IMR-90 (cell line): Measurements from ENCODE around the gene CH25H. TPM values are rescaled to one million over a fixed set of nuclear protein-coding genes. Genes with fewer than 3 reads are reported as not detected.

Experiments used
- ATAC-seq: fragments of 200-7000 bp; cut with Tn5 transposase; 2 replicates; pipeline ENCODE4 v1.9.1; 2020; ENCODE audit warnings: low read depth, mild to moderate bottlenecking, moderate library complexity
- Bru-seq: library from RNA; stranded (reverse); fragments of 400-500 nt; gene quantifications from one replicate; lab custom pipeline; 2021; lab: Mats Ljungman, UMichigan
- BruChase-seq, 2 experiments: library from RNA; stranded (reverse); fragments of 400-500 nt; gene quantifications; one replicate each; lab custom pipeline; 2021; lab: Mats Ljungman, UMichigan
- BruUV-seq: library from RNA; stranded (reverse); fragments of 400-500 nt; replicated peaks from 2 replicates; lab custom pipeline; 2021; lab: Mats Ljungman, UMichigan
- CTCF ChIA-PET: fragments of 300-600 bp; formaldehyde crosslinking; extraction: SDS; loops from one replicate; lab custom pipeline; 2021; ENCODE audit warnings: antibody characterized with exemption; lab: Yijun Ruan, JAX
- POLR2A ChIA-PET: fragments of 300-600 bp; sonication (Branson Sonifier 250); formaldehyde crosslinking; loops from one replicate; lab custom pipeline; 2022; ENCODE audit warnings: antibody characterized with exemption; ENCODE audit not compliant: unreplicated experiment; lab: Charles Lee
- DNase-seq: peaks from one replicate; pipeline ENCODE4 v3.0.0; 2013
- H2AFZ ChIP-seq: replicated peaks from 2 replicates; pipeline ENCODE3; 2013; ENCODE audit warnings: low read length, mild to moderate bottlenecking; ENCODE audit not compliant: poor library complexity
- H2AK5ac ChIP-seq: 2 replicates; pipeline ENCODE4 v1.6.1; 2013; ENCODE audit warnings: low read depth, low read length, inconsistent platforms
- H2AK9ac ChIP-seq: replicated peaks from 2 replicates; pipeline ENCODE3; 2013; ENCODE audit warnings: mild to moderate bottlenecking, low read depth, low read length, moderate library complexity; ENCODE audit not compliant: poor library complexity
- H2BK120ac ChIP-seq: 2 replicates; pipeline ENCODE4 v1.6.1; 2013; ENCODE audit warnings: low read depth, low read length, inconsistent platforms
- H2BK15ac ChIP-seq: 3 replicates; pipeline ENCODE4 v1.6.1; 2013; ENCODE audit warnings: low read depth, low read length, inconsistent platforms
- H2BK20ac ChIP-seq: 2 replicates; pipeline ENCODE4 v1.6.1; 2013; ENCODE audit warnings: low read depth, mild to moderate bottlenecking, inconsistent platforms, low read length, moderate library complexity
- H2BK5ac ChIP-seq: 2 replicates; pipeline ENCODE4 v1.6.1; 2013; ENCODE audit warnings: mild to moderate bottlenecking, low read depth, low read length, inconsistent platforms; ENCODE audit not compliant: poor library complexity, severe bottlenecking
- H3K14ac ChIP-seq: replicated peaks from 2 replicates; pipeline ENCODE4 v1.6.1; 2013; ENCODE audit warnings: low read depth, low read length, inconsistent platforms
- H3K18ac ChIP-seq: 2 replicates; pipeline ENCODE4 v1.6.1; 2013; ENCODE audit warnings: low read depth, low read length, control low read depth
- H3K23ac ChIP-seq: 2 replicates; pipeline ENCODE4 v1.6.1; 2013; ENCODE audit warnings: low read depth, low read length, inconsistent platforms
- H3K27ac ChIP-seq: 2 replicates; pipeline ENCODE4 v1.5.1; 2013; ENCODE audit warnings: mild to moderate bottlenecking, control low read depth, low read length; ENCODE audit not compliant: insufficient read depth
- H3K27me3 ChIP-seq: 2 replicates; pipeline ENCODE4 v1.6.1; 2013; ENCODE audit warnings: low read length; ENCODE audit not compliant: control insufficient read depth, insufficient read depth
- H3K36me3 ChIP-seq: 2 replicates; pipeline ENCODE4 v1.6.1; 2013; ENCODE audit warnings: low read length, mixed read lengths; ENCODE audit not compliant: control insufficient read depth, insufficient read depth
- H3K4ac ChIP-seq: 2 replicates; pipeline ENCODE4 v1.6.1; 2013; ENCODE audit warnings: low read depth, low read length, inconsistent platforms
- H3K4me1 ChIP-seq: 2 replicates; pipeline ENCODE4 v1.6.1; 2013; ENCODE audit warnings: low read length, mixed read lengths; ENCODE audit not compliant: control insufficient read depth, insufficient read depth
- H3K4me2 ChIP-seq: 2 replicates; pipeline ENCODE4 v1.6.1; 2013; ENCODE audit warnings: low read depth, mild to moderate bottlenecking, control low read depth, low read length, moderate library complexity
- H3K4me3 ChIP-seq: 2 replicates; pipeline ENCODE4 v1.5.1; 2013; ENCODE audit warnings: low read depth, mild to moderate bottlenecking, control low read depth, low read length, moderate library complexity; ENCODE audit not compliant: insufficient read depth
- H3K56ac ChIP-seq: 2 replicates; pipeline ENCODE4 v1.6.1; 2013; ENCODE audit warnings: low read length, inconsistent platforms; ENCODE audit not compliant: insufficient read depth; ENCODE audit errors: extremely low read depth
- H3K79me1 ChIP-seq, 2 experiments: 2 replicates each; pipeline ENCODE4 v1.6.1; 2013; ENCODE audit warnings: low read length in 2 of 2, inconsistent platforms in 1 of 2, low read depth in 1 of 2
- H3K9ac ChIP-seq: 2 replicates; pipeline ENCODE4 v1.6.1; 2013; ENCODE audit warnings: low read depth, low read length, control low read depth
- H3K9me1 ChIP-seq: 2 replicates; pipeline ENCODE4 v1.6.1; 2013; ENCODE audit warnings: low read length, inconsistent platforms; ENCODE audit not compliant: insufficient read depth
- H3K9me3 ChIP-seq: 2 replicates; pipeline ENCODE4 v1.6.1; 2013; ENCODE audit warnings: low read length; ENCODE audit not compliant: control insufficient read depth, insufficient read depth
- H4K20me1 ChIP-seq: 2 replicates; pipeline ENCODE4 v1.6.1; 2013; ENCODE audit warnings: low read length, inconsistent platforms; ENCODE audit not compliant: insufficient read depth
- H4K5ac ChIP-seq: 2 replicates; pipeline ENCODE4 v1.6.1; 2013; ENCODE audit warnings: mild to moderate bottlenecking, low read depth, low read length, control low read depth
- H4K8ac ChIP-seq, 2 experiments: 2 replicates each; pipeline ENCODE4 v1.6.1; 2013; ENCODE audit warnings: low read depth in 2 of 2, low read length in 2 of 2, control low read depth in 1 of 2, inconsistent platforms in 1 of 2
- H4K91ac ChIP-seq: 2 replicates; pipeline ENCODE4 v1.6.1; 2013; ENCODE audit warnings: low read depth, low read length, inconsistent platforms; ENCODE audit not compliant: insufficient read depth
- CEBPB ChIP-seq: IDR thresholded peaks from 2 replicates; pipeline ENCODE4 v1.6.1; 2012; ENCODE audit warnings: low read depth, low read length, improper control_type of control experiment
- MAZ ChIP-seq: IDR thresholded peaks from 2 replicates; pipeline ENCODE4 v1.6.1; 2012; ENCODE audit warnings: low read depth, mild to moderate bottlenecking, low read length, improper control_type of control experiment, moderate library complexity, borderline replicate concordance
- WGBS, 2 experiments: methylation state at CpG; one replicate each; pipeline versions ENCODE4 v1.1.5 to v1.1.7; 2013; ENCODE audit warnings: missing lambda C conversion rate in 2 of 2; ENCODE audit not compliant: insufficient read length in 1 of 2; ENCODE audit errors: extremely low coverage in 2 of 2; 5-methylcytosine and 5-hydroxymethylcytosine counted together
- dilution Hi-C: fragments of 300-500 bp; cut with HindIII; formaldehyde crosslinking; loops from one replicate; pipeline ENCODE4 v1.14.3; 2018; ENCODE audit warnings: low sequenced_read_pairs; ENCODE audit not compliant: unreplicated experiment
- in situ Hi-C: fragments of 300-500 bp; cut with MboI; formaldehyde crosslinking; loops from 3 replicates; pipeline ENCODE4 v1.14.3; 2019; ENCODE audit warnings: low sequenced_read_pairs, inconsistent platforms, mixed read lengths
- intact Hi-C: fragments of 100-400 bp; cut with micrococcal nuclease; formaldehyde crosslinking; loops from 2 replicates; pipeline ENCODE4 v1.10.0; 2022
- long read RNA-seq: library from polyadenylated mRNA; unstranded; transcript quantifications from one replicate; pipeline ENCODE4 v2.0.0, GENCODE V29; 2021; ENCODE audit not compliant: unreplicated experiment
- polyA plus RNA-seq, 3 experiments: library from polyadenylated mRNA; depleted of rRNA; stranded (reverse); fragments of >200 nt; gene quantifications; 2 replicates each; pipeline ENCODE4 v1.2.3, GENCODE V29; 2012; ENCODE audit warnings: low replicate concordance in 1 of 3
- total RNA-seq: library from RNA; depleted of rRNA; stranded (reverse); fragments of >200 nt; gene quantifications from 2 replicates; pipeline ENCODE4 v1.2.3, GENCODE V29; 2012; rRNA removed

The CH25H gene, protein sequence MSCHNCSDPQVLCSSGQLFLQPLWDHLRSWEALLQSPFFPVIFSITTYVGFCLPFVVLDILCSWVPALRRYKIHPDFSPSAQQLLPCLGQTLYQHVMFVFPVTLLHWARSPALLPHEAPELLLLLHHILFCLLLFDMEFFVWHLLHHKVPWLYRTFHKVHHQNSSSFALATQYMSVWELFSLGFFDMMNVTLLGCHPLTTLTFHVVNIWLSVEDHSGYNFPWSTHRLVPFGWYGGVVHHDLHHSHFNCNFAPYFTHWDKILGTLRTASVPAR
- total RNA-seq (0.18 TPM in 1 of 2 replicates, not detected in the other), polyA plus RNA-seq (2012; rRNA removed) (0.12 and 0.19 TPM in 2 replicates), Bru-seq, nascent RNA (percentile 19 among the genes with signal in this experiment), BruChase-seq, experiment 1, labeled RNA remaining after a 6-hour chase (percentile 24 among the genes with signal in this experiment), BruChase-seq, experiment 2, labeled RNA remaining after a 2-hour chase (percentile 19 among the genes with signal in this experiment)
- polyA plus RNA-seq (2012; cell fraction: cytosol; rRNA removed): 0.38 TPM in 1 of 2 replicates, not detected in the other
- 0.09 and 0.15 TPM in 2 replicates for polyA plus RNA-seq (2012; cell fraction: nucleus; rRNA removed; ENCODE audit: low replicate concordance)
- long read RNA-seq, partial matches to known transcripts: 0 of 1 reads
- long read RNA-seq, other reads (novel, unspliced or antisense): 0 of 1 reads

DNA sequence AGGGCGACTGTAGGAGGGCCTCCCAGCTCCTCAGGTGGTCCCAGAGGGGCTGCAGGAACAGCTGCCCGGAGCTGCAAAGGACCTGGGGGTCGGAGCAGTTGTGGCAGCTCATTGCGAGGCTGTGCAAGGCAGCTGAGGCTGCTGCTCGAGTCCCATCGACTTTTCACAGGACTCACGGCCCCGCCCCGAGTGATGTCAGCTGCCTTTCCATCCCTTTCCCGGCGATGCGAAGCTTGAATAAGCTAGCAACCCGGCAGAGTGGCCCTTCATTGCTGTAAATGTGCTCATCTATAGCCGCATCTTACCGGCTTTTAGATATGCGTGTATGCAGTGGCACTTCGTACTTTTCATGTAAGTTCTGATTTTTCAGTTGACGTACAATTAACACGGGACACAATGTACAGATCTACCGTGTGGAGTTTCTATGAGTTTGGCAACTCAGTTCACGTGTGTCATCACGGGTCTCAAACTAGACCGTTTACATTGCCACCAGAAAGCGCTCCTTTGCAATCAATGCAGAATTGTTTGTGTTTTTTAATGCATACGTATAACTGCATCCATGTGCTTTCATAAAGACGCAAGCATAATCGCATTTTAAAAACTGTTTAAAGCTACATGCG is at the start of gene CH25H:
CH25H (minus strand) TSS at position 137 of the 620 bp plus-strand sequence; CDS start at position 112, 25 bp downstream.
- Histone ChIP-seq H3K9me1 (peaks cover 11% of the 10 kb centered on the region), H4K91ac (peak within 1 kb of the TSS; percentile 76; the same call in 1 of the 2 replicates), H4K20me1 (no peaks in the 10 kb centered on the region), H3K36me3 (no peaks in the 10 kb centered on the region), H3K56ac (no peak within 1 kb of the TSS), H4K5ac (peak within 1 kb of the TSS; percentile 1; the same call in 1 of the 2 replicates), H2AK5ac (peak within 1 kb of the TSS; percentile 31), H2BK15ac (peak within 1 kb of the TSS; percentile 12; the same call in 2 of the 3 replicates), H2BK20ac (peak within 1 kb of the TSS; percentile 68), H3K18ac (peak within 1 kb of the TSS; percentile 54), H3K4me2 (peak within 1 kb of the TSS; percentile 76), H2AFZ (peak within 1 kb of the TSS; percentile 89), H2BK120ac (peak within 1 kb of the TSS; percentile 61), H3K79me1 (no peaks in the 10 kb centered on the region), H3K9me3 (no peaks in the 10 kb centered on the region), H3K9ac (peak within 1 kb of the TSS; percentile 37; the same call in 1 of the 2 replicates), H4K8ac (peak within 1 kb of the TSS in 1 of 2 experiments; percentile 25; a peak in 1 of 4 replicates), H2AK9ac (peak within 1 kb of the TSS; percentile 29), H3K4me1 (peaks cover 18% of the 10 kb centered on the region), H3K14ac (peak within 1 kb of the TSS; percentile 39), H3K23ac (peak within 1 kb of the TSS; percentile 83), H3K27me3 (peaks cover 8% of the 10 kb centered on the region), H2BK5ac (no peak within 1 kb of the TSS), H3K4ac (peak within 1 kb of the TSS; percentile 42), H3K4me3 (peak within 1 kb of the TSS; percentile 39), H3K27ac (peak within 1 kb of the TSS; percentile 18; the same call in 1 of the 2 replicates)
- CTCF ChIA-PET: interaction anchor here (1.4 to 2.6 kb wide), 2 partner anchors 10 to 178 kb away, joined by 5 to 12 read pairs; no protein-coding TSS in a partner anchor
- DNase-seq: peak; percentile 74
- peak; percentile 87 for ATAC-seq
- 2% methylated on average over 11 of the region's 28 CpGs; no CpG with 5 or more reads in 1 of the 2 experiments for WGBS, 2 experiments
- intact Hi-C loops (no loop called here), dilution Hi-C loops (loop anchor here (25.0 kb wide), 1 partner anchor 195 kb away; no protein-coding TSS in a partner anchor), in situ Hi-C loops (no loop called here)
- POLR2A ChIA-PET: interaction anchor here (0.7 kb wide), 1 partner anchor 178 kb away, joined by 3 read pairs; no protein-coding TSS in a partner anchor
- no TSS peak for BruUV-seq
- TF ChIP-seq CEBPB (no peak), MAZ (peak; percentile 7; the same call in 1 of the 2 replicates)
